ENCODE data around the gene FHAD1.

DNA sequence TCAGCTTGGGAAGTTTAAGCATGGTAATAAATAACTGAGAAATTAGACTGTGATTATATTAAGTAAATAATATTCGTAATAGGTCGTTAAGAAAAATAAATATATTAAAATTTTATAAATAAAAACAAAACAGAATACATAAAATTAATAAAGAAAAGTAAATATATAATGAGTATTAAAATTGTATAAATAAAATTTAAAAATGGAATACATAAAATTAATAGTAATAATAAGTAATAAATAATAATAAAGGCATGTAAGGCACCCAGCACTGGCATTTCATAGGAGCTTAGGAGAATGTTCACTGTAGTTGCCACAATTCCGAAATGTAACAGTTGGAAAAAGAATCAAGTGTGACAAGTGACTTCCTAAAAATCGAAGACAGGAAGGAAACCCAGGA is 45.8 kb upstream of the FHAD1 start:
- TF ChIP-seq FOXM1 (IDR thresholded peaks at IDR 0.05; ENCODE audit: borderline replicate concordance, low read depth) (no peak), EP300 (IDR thresholded peaks at IDR 0.05; ENCODE audit: borderline replicate concordance) (no peak), RAD21 (IDR thresholded peaks at IDR 0.05; ENCODE audit: low read depth) (no peak)
